ENCODE results near the gene MOCS1. TPM values are rescaled to one million over a fixed set of nuclear protein-coding genes. Genes with fewer than 3 reads are reported as not detected.

MOCS1 gene
- total and polyA plus RNA-seq, 9 of the 15 experiments (the other 6 are each of a cell fraction or from before 2014, with no cell fraction given), result 0.69 to 12.7 (median 8.7) TPM

- TF ChIP-seq CUX1 (CRISPR knock-in tag; IDR thresholded peaks at IDR 0.05) (no peak), ZKSCAN8 (CRISPR knock-in tag; IDR thresholded peaks at IDR 0.05) (peak; percentile 31; the same call in 1 of the 2 replicates), PTBP1 (IDR thresholded peaks at IDR 0.05; ENCODE audit: low read depth, low read length) (no peak), PBX2 (CRISPR knock-in tag; IDR thresholded peaks at IDR 0.05; ENCODE audit: low read depth) (no peak), PBX2 (tag; conservative IDR thresholded peaks at IDR 0.05; ENCODE audit: low read depth) (peak; percentile 40; the same call in 1 of the 2 replicates), TRIM25 (IDR thresholded peaks at IDR 0.05; ENCODE audit: borderline replicate concordance) (no peak), ZNF695 (CRISPR knock-in tag; IDR thresholded peaks at IDR 0.05) (no peak), POLR2AphosphoS2 (IDR thresholded peaks at IDR 0.05; ENCODE audit: low read length) (no peak), ZNF12 (CRISPR knock-in tag; IDR thresholded peaks at IDR 0.05) (no peak), GATA2 (CRISPR knock-in tag; IDR thresholded peaks at IDR 0.05) (no peak), PHB (CRISPR knock-in tag; IDR thresholded peaks at IDR 0.05) (no peak), ZNF184 (CRISPR knock-in tag; IDR thresholded peaks at IDR 0.05) (no peak), ZZZ3 (IDR thresholded peaks at IDR 0.05) (no peak), ZNF589 (CRISPR knock-in tag; IDR thresholded peaks at IDR 0.05; ENCODE audit: low read depth) (peak; percentile 75; the same call in 1 of the 2 replicates)
- TF ChIP-seq, protein P1, sequence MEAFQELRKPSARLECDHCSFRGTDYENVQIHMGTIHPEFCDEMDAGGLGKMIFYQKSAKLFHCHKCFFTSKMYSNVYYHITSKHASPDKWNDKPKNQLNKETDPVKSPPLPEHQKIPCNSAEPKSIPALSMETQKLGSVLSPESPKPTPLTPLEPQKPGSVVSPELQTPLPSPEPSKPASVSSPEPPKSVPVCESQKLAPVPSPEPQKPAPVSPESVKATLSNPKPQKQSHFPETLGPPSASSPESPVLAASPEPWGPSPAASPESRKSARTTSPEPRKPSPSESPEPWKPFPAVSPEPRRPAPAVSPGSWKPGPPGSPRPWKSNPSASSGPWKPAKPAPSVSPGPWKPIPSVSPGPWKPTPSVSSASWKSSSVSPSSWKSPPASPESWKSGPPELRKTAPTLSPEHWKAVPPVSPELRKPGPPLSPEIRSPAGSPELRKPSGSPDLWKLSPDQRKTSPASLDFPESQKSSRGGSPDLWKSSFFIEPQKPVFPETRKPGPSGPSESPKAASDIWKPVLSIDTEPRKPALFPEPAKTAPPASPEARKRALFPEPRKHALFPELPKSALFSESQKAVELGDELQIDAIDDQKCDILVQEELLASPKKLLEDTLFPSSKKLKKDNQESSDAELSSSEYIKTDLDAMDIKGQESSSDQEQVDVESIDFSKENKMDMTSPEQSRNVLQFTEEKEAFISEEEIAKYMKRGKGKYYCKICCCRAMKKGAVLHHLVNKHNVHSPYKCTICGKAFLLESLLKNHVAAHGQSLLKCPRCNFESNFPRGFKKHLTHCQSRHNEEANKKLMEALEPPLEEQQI (IDR thresholded peaks at IDR 0.05), result no peak
These were observed 4.8 kb upstream of the MOCS1 start (continued) for GRCh38 chr6:39938773-39939654.
